CD14-positive monocyte (primary cell): ENCODE results near the gene PPP6R3. TPM values are rescaled to one million over a fixed set of nuclear protein-coding genes. Genes with fewer than 3 reads are reported as not detected.
"Not testable (repeated sequence)": the region's sequence is repeated elsewhere in the genome, so short reads cannot be mapped to it uniquely, and the experiment has no call there.

Experiments
- DNase-seq, 3 donors: peaks; one replicate each; pipeline ENCODE4 v3.0.0-alpha.2; 2011 to 2022
- H2AFZ ChIP-seq: 2 replicates; pipeline ENCODE4 v1.6.0; 2012; ENCODE audit warnings: mild to moderate bottlenecking, low read depth, low read length, inconsistent platforms; ENCODE audit not compliant: insufficient read depth, poor library complexity, severe bottlenecking
- H3K27ac ChIP-seq, 2 donors: 1 replicate in 1 of 2; 2 replicates in 1 of 2; pipeline ENCODE4 v1.5.1; 2012 to 2013; ENCODE audit warnings: low read length in 2 of 2, control low read depth in 1 of 2, inconsistent platforms in 1 of 2, low read depth in 1 of 2, mild to moderate bottlenecking in 1 of 2
- H3K27me3 ChIP-seq, 2 donors: one replicate each; pipeline versions ENCODE4 v1.6.0 to v1.6.1; 2011 to 2013; ENCODE audit warnings: low read length in 2 of 2; ENCODE audit not compliant: control insufficient read depth in 2 of 2, insufficient read depth in 2 of 2
- H3K36me3 ChIP-seq, 2 donors: replicated peaks in 1 of 2; 1 replicate in 1 of 2; 2 replicates in 1 of 2; pipeline versions ENCODE4 v1.5.1 to v1.6.1; 2012 to 2013; ENCODE audit warnings: low read length in 2 of 2, control low read depth in 1 of 2, inconsistent platforms in 1 of 2, mild to moderate bottlenecking in 1 of 2; ENCODE audit not compliant: insufficient read depth in 2 of 2, control insufficient read depth in 1 of 2
- H3K4me1 ChIP-seq, 2 donors: 1 replicate in 1 of 2; 2 replicates in 1 of 2; pipeline versions ENCODE4 v1.5.1 to v1.6.1; 2012 to 2013; ENCODE audit warnings: low read length in 2 of 2, control low read depth in 1 of 2, inconsistent platforms in 1 of 2, mild to moderate bottlenecking in 1 of 2, moderate library complexity in 1 of 2; ENCODE audit not compliant: insufficient read depth in 2 of 2, control insufficient read depth in 1 of 2
- H3K4me2 ChIP-seq: replicated peaks from 2 replicates; pipeline ENCODE3; 2012; ENCODE audit warnings: low read length, moderate library complexity, mild to moderate bottlenecking; ENCODE audit not compliant: poor library complexity, severe bottlenecking; ENCODE audit errors: extremely low read depth
- H3K4me3 ChIP-seq, 3 experiments: fragments of 200-600 bp in 1 of 3; sonication (generic) in 1 of 3; replicated peaks in 1 of 3; 1 replicate in 2 of 3; 2 replicates in 1 of 3; pipeline ENCODE4 v1.5.1; 2011 to 2013; ENCODE audit warnings: low read length in 3 of 3, mild to moderate bottlenecking in 3 of 3, control low read depth in 2 of 3, low read depth in 2 of 3, inconsistent platforms in 1 of 3, moderate library complexity in 1 of 3
- H3K79me2 ChIP-seq: 2 replicates; pipeline ENCODE4 v1.6.0; 2012; ENCODE audit warnings: mild to moderate bottlenecking, control low read depth, inconsistent platforms, low read length, moderate library complexity; ENCODE audit not compliant: insufficient read depth
- H3K9ac ChIP-seq: 2 replicates; pipeline ENCODE4 v1.6.0; 2017; ENCODE audit warnings: low read length, mild to moderate bottlenecking; ENCODE audit not compliant: insufficient read depth, poor library complexity, severe bottlenecking
- H3K9me3 ChIP-seq, 2 donors: replicated peaks in 1 of 2; 1 replicate in 1 of 2; 2 replicates in 1 of 2; pipeline versions ENCODE4 v1.5.1 to v1.6.1; 2012 to 2013; ENCODE audit warnings: low read length in 2 of 2, control low read depth in 1 of 2; ENCODE audit not compliant: control insufficient read depth in 1 of 2, insufficient read depth in 1 of 2
- H4K20me1 ChIP-seq: 2 replicates; pipeline ENCODE4 v1.6.0; 2012; ENCODE audit warnings: mild to moderate bottlenecking, low read length, control low read depth, moderate library complexity; ENCODE audit not compliant: insufficient read depth
- H3K27ac Mint-ChIP-seq, 7 donors: one replicate each; pipeline ENCODE4 v1.8.0; 2020; ENCODE audit warnings: mild to moderate bottlenecking in 7 of 7, mixed read lengths in 7 of 7, moderate library complexity in 6 of 7, inconsistent platforms in 2 of 7
- H3K27me3 Mint-ChIP-seq, 3 donors: one replicate each; pipeline ENCODE4 v1.8.0; 2021 to 2022; ENCODE audit warnings: low read depth in 3 of 3, mild to moderate bottlenecking in 3 of 3, mixed read lengths in 3 of 3, moderate library complexity in 3 of 3, inconsistent platforms in 1 of 3
- H3K36me3 Mint-ChIP-seq, 2 donors: one replicate each; pipeline ENCODE4 v1.8.0; 2020; ENCODE audit warnings: mixed read lengths in 2 of 2, inconsistent platforms in 1 of 2, mild to moderate bottlenecking in 1 of 2
- H3K4me1 Mint-ChIP-seq: one replicate; pipeline ENCODE4 v1.8.0; 2020; ENCODE audit warnings: mild to moderate bottlenecking, mixed read lengths
- H3K4me3 Mint-ChIP-seq, 2 donors: one replicate each; pipeline ENCODE4 v1.8.0; 2020; ENCODE audit warnings: mild to moderate bottlenecking in 2 of 2, mixed read lengths in 2 of 2, moderate library complexity in 1 of 2
- H3K9me3 Mint-ChIP-seq, 7 donors: one replicate each; pipeline ENCODE4 v1.8.0; 2020 to 2022; ENCODE audit warnings: mixed read lengths in 7 of 7, mild to moderate bottlenecking in 6 of 7, moderate library complexity in 6 of 7, inconsistent platforms in 2 of 7
- WGBS: methylation state at CpG from one replicate; pipeline ENCODE4 v1.1.5; 2013; ENCODE audit warnings: missing lambda C conversion rate; ENCODE audit not compliant: insufficient coverage; 5-methylcytosine and 5-hydroxymethylcytosine counted together
- intact Hi-C, 2 donors: fragments of 100-400 bp; cut with micrococcal nuclease; formaldehyde crosslinking; loops; one replicate each; pipeline versions ENCODE4 v1.15.0 to v1.15.1; 2023
- polyA plus RNA-seq, 3 donors: library from polyadenylated mRNA; depleted of rRNA in 1 of 3; unstranded in 2 of 3; stranded (reverse) in 1 of 3; fragments of 300-500 nt in 2 of 3; fragments of >200 nt in 1 of 3; fragmentation: Illumina TruSeq in 2 of 3; gene quantifications; 1 replicate in 2 of 3; 2 replicates in 1 of 3; pipeline ENCODE4 v1.2.3, GENCODE V29; 2012 to 2021
- TF ChIP-seq, protein P1 (sequence below): fragments of 200-600 bp; IDR thresholded peaks from one replicate; pipeline ENCODE4 v1.8.0; 2022; ENCODE audit warnings: antibody characterized with exemption, mild to moderate bottlenecking

Gene PPP6R3
- polyA plus RNA-seq, 3 donors = 22.9 to 39.4 (median 38.1) TPM

DNA sequence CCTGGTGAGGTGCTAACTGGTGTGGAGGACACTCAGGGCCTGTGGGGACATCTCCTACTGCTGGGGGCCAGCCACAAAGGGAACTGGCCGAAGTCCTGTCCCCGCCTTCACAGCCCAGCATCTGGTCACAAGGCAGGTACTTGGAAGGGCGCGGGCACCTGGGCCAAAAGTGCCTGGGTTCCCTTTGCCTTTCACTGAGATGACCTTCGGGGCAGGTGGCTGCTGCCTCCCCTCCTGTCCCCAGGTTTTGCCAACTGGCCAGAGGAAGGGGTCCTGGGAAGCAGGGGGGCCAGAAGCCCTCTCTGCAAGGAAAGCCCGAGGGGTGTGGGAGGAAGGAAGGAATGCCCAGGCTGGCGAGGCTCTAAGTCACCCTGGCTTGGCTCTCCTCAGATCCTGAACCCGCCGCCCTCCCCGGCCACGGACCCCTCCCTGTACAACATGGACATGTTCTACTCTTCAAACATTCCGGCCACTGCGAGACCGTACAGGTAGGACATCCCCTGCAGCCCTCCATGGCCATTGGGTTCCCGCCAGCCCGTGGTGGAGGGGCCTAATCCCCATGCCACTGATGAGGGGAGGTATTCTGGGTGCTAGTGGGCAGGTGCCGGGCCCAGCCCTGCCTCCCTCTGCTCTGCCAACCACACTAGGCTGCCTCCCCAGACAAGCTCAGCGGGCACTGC lies 14.4 kb upstream of the PPP6R3 start:
- no peak for DNase-seq
- no peak overlapping the region for H3K4me3 Mint-ChIP-seq
- no peak overlapping the region for H3K4me2 ChIP-seq
- no peaks in the 10 kb centered on the region for H3K36me3 Mint-ChIP-seq
- H3K79me2 ChIP-seq = no peaks in the 10 kb centered on the region
- no peaks in the 10 kb centered on the region for H3K4me1 ChIP-seq
- H4K20me1 ChIP-seq = no peaks in the 10 kb centered on the region
- no peak overlapping the region for H3K4me3 ChIP-seq
- peaks cover 0 to 7% (median 3%) of the 10 kb centered on the region in 3 donors for H3K27me3 Mint-ChIP-seq
- H3K27ac ChIP-seq = no peak overlapping the region
- 94% methylated on average over 5 of the region's 18 CpGs for WGBS
- no peaks in the 10 kb centered on the region for H3K27me3 ChIP-seq
- no peak overlapping the region for H2AFZ ChIP-seq
- no peaks in the 10 kb centered on the region for H3K9me3 Mint-ChIP-seq
- peaks cover 4% of the 10 kb centered on the region for H3K4me1 Mint-ChIP-seq
- no peak overlapping the region for H3K9ac ChIP-seq
- H3K9me3 ChIP-seq = no peaks in the 10 kb centered on the region
- H3K27ac Mint-ChIP-seq = peak overlapping the region in 1 of 7 donors; percentile 11
- H3K36me3 ChIP-seq = no peaks in the 10 kb centered on the region
- TF ChIP-seq, protein P1, sequence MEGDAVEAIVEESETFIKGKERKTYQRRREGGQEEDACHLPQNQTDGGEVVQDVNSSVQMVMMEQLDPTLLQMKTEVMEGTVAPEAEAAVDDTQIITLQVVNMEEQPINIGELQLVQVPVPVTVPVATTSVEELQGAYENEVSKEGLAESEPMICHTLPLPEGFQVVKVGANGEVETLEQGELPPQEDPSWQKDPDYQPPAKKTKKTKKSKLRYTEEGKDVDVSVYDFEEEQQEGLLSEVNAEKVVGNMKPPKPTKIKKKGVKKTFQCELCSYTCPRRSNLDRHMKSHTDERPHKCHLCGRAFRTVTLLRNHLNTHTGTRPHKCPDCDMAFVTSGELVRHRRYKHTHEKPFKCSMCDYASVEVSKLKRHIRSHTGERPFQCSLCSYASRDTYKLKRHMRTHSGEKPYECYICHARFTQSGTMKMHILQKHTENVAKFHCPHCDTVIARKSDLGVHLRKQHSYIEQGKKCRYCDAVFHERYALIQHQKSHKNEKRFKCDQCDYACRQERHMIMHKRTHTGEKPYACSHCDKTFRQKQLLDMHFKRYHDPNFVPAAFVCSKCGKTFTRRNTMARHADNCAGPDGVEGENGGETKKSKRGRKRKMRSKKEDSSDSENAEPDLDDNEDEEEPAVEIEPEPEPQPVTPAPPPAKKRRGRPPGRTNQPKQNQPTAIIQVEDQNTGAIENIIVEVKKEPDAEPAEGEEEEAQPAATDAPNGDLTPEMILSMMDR = no peak
- intact Hi-C loops = loop anchor here (5.0 to 10.0 kb wide), 2 partner anchors 189 to 191 kb away; no protein-coding TSS in a partner anchor

DNA sequence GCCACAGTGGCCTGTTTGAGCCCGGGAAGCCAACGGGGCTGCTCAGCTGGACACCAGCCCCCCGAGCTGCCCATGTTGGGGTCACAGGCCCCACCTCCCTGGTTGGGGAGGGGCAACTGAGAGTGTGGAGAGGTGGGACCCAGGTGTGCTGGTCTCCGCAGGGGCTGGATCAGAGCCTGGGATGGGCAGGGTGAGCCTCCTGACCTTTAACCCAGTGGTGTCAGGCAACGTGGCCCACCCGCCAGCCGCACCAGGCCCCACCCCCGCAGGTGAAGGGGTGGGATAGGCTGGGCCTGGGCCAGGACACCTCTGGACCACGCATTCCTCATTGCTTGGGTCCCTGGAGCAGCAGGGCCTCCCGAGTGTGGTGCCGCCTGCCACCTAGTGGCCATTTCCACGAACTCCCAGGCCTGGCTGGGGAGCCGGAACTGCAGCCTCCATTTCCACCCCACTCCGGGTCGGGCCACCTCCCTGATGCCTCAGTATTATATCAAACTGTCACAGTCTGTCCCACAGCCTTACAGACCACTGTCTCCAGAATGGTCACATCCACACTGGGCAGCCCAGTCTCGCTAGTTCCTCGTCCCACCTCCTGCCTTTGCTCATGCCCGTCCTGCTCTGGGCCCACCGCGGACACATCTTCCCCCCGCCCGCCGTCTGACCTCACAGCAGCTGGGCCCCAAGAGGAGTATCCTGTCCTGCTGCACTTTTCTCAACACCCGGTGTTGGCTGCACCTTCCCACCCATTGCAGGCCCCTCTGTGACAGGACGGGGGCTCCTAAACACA lies 13.3 kb upstream of the PPP6R3 start:
- no peak overlapping the region for H3K4me2 ChIP-seq
- no peak overlapping the region for H3K9ac ChIP-seq
- no peak overlapping the region for H3K4me3 Mint-ChIP-seq
- H3K4me1 ChIP-seq = no peaks in the 10 kb centered on the region
- no peak overlapping the region for H3K4me3 ChIP-seq
- no peaks in the 10 kb centered on the region for H3K79me2 ChIP-seq
- no peaks in the 10 kb centered on the region for H3K9me3 ChIP-seq
- TF ChIP-seq, protein P1 = peak; percentile 93
- 51% methylated on average over 22 of the region's 25 CpGs for WGBS
- H3K4me1 Mint-ChIP-seq = peaks cover 4% of the 10 kb centered on the region
- intact Hi-C loops = loop anchor here (5.0 to 10.0 kb wide), 2 partner anchors 190 to 192 kb away; no protein-coding TSS in a partner anchor
- H3K27ac Mint-ChIP-seq = peak overlapping the region in 2 of 7 donors; percentile 43 to 66
- H3K36me3 ChIP-seq = no peaks in the 10 kb centered on the region
- no peak overlapping the region for H3K27ac ChIP-seq
- H4K20me1 ChIP-seq = no peaks in the 10 kb centered on the region
- DNase-seq = peak; percentile 66 to 75 (median 74)
- H2AFZ ChIP-seq = peak overlapping the region; percentile 68
- H3K27me3 Mint-ChIP-seq = peaks cover under 1 to 7% (median 3%) of the 10 kb centered on the region in 3 donors
- H3K36me3 Mint-ChIP-seq = no peaks in the 10 kb centered on the region
- no peaks in the 10 kb centered on the region for H3K9me3 Mint-ChIP-seq
- no peaks in the 10 kb centered on the region for H3K27me3 ChIP-seq

DNA sequence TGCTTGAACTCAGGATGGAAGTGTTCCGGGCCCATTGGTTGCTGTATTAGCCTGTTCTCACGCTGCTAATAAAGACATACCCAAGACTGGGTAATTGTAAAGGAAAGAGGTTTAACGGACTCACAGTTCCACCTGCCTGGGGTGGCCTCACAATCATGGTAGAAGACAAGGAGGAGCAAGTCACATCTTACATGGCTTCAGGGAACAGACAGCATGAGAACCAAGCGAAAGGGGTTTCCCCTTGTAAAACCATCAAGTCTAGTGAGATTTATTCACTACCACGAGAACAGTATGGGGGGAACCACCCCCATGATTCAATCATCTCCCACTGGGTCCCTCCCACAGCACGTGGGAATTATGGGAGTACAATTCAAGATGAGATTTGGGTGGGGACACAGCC lies 12.6 kb upstream of the PPP6R3 start:
- intact Hi-C loops = loop anchor here (5.0 to 10.0 kb wide), 2 partner anchors 191 to 193 kb away; no protein-coding TSS in a partner anchor
- not testable (repeated sequence) for H3K27ac Mint-ChIP-seq, H3K27me3 ChIP-seq, H3K36me3 Mint-ChIP-seq, H3K27me3 Mint-ChIP-seq, H3K79me2 ChIP-seq, H3K4me2 ChIP-seq, H3K4me1 Mint-ChIP-seq, H3K9me3 Mint-ChIP-seq, H3K36me3 ChIP-seq, H3K4me1 ChIP-seq, H3K4me3 Mint-ChIP-seq, H3K4me3 ChIP-seq, H3K9ac ChIP-seq, H3K9me3 ChIP-seq, H3K27ac ChIP-seq, DNase-seq, H4K20me1 ChIP-seq
- H2AFZ ChIP-seq = peak overlapping the region; percentile 68
- WGBS = 100% methylated on average over 2 of the region's 6 CpGs
